Epithelial cell of esophagus (primary cell): Measurements from ENCODE around the gene PDIK1L.

Source experiments
- DNase-seq: peaks from one replicate; pipeline ENCODE4 v3.0.0; 2010; ENCODE audit warnings: low read depth
- H3K4me3 ChIP-seq: 2 replicates; pipeline ENCODE4 v1.5.1; 2011; ENCODE audit warnings: mild to moderate bottlenecking, low read length, control low read depth
- TF ChIP-seq, protein P1 (sequence below): IDR thresholded peaks from 2 replicates; pipeline ENCODE4 v1.5.1; 2011; ENCODE audit warnings: low read depth, mild to moderate bottlenecking, low read length, control low read depth, inconsistent platforms; ENCODE audit not compliant: insufficient read depth; ENCODE audit errors: missing control alignments

The PDIK1L gene

DNA sequence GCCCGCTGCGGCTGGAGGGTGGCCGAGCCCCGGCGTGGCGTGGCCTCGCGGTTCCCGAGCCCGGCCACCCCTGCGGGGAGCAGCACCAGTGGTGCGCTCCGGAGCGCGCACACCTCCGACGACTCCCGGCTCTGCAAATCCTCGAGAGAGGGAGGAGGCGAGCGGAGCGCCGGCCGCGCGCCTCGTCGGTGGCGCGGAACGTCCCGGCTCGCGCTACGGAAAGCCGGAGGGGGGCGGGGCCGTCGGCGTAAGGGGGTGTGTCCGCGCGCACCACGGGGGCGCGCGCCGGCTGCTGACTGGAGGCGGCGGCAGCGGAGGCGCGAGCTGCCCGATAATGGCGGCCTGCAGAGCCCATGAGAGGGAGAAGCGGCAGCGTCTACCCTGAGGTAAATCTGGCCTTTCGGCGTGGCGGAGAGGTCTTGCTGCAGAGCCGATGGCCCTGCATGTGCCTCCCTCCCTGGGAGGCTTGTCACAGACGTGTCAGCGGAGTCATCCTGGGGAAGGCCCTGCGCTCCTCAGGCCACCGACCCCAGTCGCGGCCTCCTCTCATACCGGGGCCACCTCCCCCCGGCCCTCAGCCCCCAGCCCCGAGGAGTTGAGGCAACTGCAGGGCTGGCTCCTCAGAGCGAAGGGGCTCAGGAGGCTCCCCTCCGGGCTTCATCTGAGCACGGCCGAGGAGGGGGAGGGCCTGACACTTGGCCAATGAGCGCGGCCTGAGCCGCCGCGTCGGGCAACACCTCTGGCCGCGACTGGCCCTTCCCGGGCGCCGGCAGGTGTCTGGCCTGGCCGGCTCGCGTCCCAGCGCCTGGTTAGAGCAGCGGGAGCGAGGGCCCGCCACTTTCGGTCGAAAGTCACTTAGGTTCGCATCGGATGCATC, at the start of gene PDIK1L:
Gene PDIK1L (plus strand): TSS at position 295 of the 877 bp plus-strand sequence. CDS start 2,485 bp downstream, outside the sequence.
- peak within 1 kb of the TSS; percentile 93 for H3K4me3 ChIP-seq
- TF ChIP-seq, protein P1, sequence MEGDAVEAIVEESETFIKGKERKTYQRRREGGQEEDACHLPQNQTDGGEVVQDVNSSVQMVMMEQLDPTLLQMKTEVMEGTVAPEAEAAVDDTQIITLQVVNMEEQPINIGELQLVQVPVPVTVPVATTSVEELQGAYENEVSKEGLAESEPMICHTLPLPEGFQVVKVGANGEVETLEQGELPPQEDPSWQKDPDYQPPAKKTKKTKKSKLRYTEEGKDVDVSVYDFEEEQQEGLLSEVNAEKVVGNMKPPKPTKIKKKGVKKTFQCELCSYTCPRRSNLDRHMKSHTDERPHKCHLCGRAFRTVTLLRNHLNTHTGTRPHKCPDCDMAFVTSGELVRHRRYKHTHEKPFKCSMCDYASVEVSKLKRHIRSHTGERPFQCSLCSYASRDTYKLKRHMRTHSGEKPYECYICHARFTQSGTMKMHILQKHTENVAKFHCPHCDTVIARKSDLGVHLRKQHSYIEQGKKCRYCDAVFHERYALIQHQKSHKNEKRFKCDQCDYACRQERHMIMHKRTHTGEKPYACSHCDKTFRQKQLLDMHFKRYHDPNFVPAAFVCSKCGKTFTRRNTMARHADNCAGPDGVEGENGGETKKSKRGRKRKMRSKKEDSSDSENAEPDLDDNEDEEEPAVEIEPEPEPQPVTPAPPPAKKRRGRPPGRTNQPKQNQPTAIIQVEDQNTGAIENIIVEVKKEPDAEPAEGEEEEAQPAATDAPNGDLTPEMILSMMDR, result no peak
- peak; percentile 98 for DNase-seq

- no peak overlapping the region for H3K4me3 ChIP-seq
- TF ChIP-seq, protein P1, result no peak
- peak; percentile 51 for DNase-seq
These were observed 47.1 kb upstream of the PDIK1L start for GRCh38 chr1:26064553-26064952.

DNA sequence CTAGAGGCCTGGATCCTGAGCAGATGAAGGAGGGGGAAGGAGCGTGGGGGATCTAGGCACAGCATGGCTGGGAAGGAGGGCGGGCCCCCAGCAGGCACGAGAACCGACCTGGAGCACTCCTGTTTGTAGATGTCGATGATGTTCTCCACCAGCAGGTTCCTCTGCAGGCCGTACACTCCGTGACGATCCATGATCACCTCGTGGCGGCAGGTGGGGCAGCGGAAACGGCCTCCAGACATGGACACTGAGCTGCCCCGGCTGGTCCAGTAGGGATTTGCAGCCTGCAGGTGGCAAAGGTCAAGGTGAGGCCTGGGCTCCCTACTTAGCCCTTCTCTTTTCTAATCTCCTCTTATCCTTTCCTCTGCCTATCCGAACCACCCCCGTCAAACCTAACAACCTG, 45.5 kb upstream of the PDIK1L start:
- H3K4me3 ChIP-seq, result no peak overlapping the region
- TF ChIP-seq, protein P1, result no peak
- no peak for DNase-seq

DNA sequence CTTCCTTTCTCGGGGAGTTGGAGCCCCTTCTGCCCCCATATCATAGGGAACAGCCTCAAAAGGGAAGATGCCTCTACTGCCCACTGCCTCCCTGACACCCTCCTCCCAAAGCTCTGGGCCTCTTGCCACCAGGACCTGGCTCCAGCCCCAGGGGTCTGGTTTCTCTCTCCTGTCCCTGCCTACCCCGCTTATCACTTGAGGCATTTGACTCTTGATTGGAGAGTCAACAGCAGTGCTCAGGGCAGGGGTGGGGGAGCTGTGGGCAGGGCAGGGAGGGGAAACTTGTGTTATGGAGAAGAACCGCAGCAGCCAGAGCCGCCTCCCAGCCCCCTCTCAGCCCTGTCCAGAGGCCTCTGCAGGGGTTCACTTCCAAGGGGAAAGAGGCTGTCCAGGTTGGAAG, 44.8 kb upstream of the PDIK1L start:
- TF ChIP-seq, protein P1, result no peak
- H3K4me3 ChIP-seq, result no peak overlapping the region
- no peak for DNase-seq

DNA sequence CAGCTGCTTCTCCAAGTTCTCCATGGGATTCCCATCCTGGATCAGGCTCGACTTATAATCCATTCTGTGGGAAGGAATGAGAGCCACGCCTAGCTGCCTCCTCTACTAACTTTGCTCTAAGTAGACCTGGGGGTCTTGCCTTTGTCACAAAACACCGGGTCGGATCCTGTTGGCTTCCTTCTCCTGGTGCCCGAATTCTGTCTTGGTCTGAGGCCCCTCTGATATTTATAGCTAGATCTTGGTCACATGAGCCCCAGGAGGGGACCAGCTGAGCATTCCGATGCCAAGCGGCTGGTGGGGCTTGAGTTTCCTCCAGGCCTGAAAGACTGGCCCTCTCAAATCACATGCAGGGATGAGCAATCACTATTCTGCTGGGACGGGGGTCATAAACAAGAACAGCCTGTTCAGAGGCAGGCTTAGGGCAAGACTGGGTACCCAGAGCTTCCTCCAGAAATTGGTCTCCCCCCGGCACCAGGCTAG, 44.2 kb upstream of the PDIK1L start, which contains the start of gene TRIM63:
Gene TRIM63 (minus strand): TSS at position 199 of the 480 bp plus-strand sequence. CDS start 136 bp downstream, at position 63.
- TF ChIP-seq, protein P1, result no peak
- no peak within 1 kb of the TSS for H3K4me3 ChIP-seq
- no peak for DNase-seq

GRCh38 chr1:26069941-26070295, 41.7 kb upstream of the PDIK1L start:
- H3K4me3 ChIP-seq, result no peak overlapping the region
- no peak for DNase-seq
- TF ChIP-seq, protein P1, result no peak
